Kidney glomerular epithelial cell (primary cell): ENCODE measurements around the gene CLIP2.
A peak's percentile ranks its signal among the peaks of the same experiment; 100 is the strongest.

ENCODE experiments used
- DNase-seq: peaks from one replicate; lab custom pipeline; 2025; lab: John Stamatoyannopoulos, UW

Gene CLIP2

GRCh38 chr7:74271742-74272141 lies 17.5 kb upstream of the CLIP2 start:
- no peak for DNase-seq

- peak; percentile 95 for DNase-seq
Measured at GRCh38 chr7:74272305-74273038, 16.7 kb upstream of the CLIP2 start.

GRCh38 chr7:74275401-74275881 lies 13.8 kb upstream of the CLIP2 start:
- DNase-seq = no peak

- DNase-seq = no peak
Measured at GRCh38 chr7:74277636-74278035, 11.6 kb upstream of the CLIP2 start.

GRCh38 chr7:74280985-74281384 lies 8.2 kb upstream of the CLIP2 start:
- no peak for DNase-seq

GRCh38 chr7:74282748-74283459 lies 6.3 kb upstream of the CLIP2 start:
- no peak for DNase-seq

GRCh38 chr7:74283858-74284447 lies 5.3 kb upstream of the CLIP2 start:
- no peak for DNase-seq

- DNase-seq = no peak
Measured at GRCh38 chr7:74284781-74285259, 4.4 kb upstream of the CLIP2 start.

- DNase-seq = no peak
Measured at GRCh38 chr7:74286131-74286530, 3.1 kb upstream of the CLIP2 start.

GRCh38 chr7:74287303-74288033 lies 1.7 kb upstream of the CLIP2 start:
- DNase-seq = no peak

- no peak for DNase-seq
Measured at GRCh38 chr7:74288034-74288881, 949 bp upstream of the CLIP2 start.

- no peak for DNase-seq
Measured at GRCh38 chr7:74289659-74290552, 699 bp downstream of the CLIP2 start.

GRCh38 chr7:74290553-74290950 lies 1.3 kb downstream of the CLIP2 start:
- DNase-seq = no peak

- no peak for DNase-seq
Measured at GRCh38 chr7:74290981-74291441, 1.8 kb downstream of the CLIP2 start.

- DNase-seq = no peak
Measured at GRCh38 chr7:74291535-74291934, 2.3 kb downstream of the CLIP2 start.

- no peak for DNase-seq
Measured at GRCh38 chr7:74292757-74293576, 3.8 kb downstream of the CLIP2 start.

GRCh38 chr7:74293577-74293908 lies 4.3 kb downstream of the CLIP2 start:
- no peak for DNase-seq

GRCh38 chr7:74294191-74294998 lies 5.2 kb downstream of the CLIP2 start:
- no peak for DNase-seq
